HG02798 (cell line): ENCODE data around the gene MAPK7.

Source experiments
- ATAC-seq: cut with Tn5 transposase; IDR thresholded peaks from one replicate; pipeline ENCODE4 v1.9.1; 2021; ENCODE audit warnings: mild to moderate bottlenecking; ENCODE audit not compliant: unreplicated experiment, poor library complexity

The MAPK7 gene

GRCh38 chr17:19377602-19378415 is 489 bp upstream of the MAPK7 start:
- ATAC-seq: peak; percentile 95

- ATAC-seq: no peak
Observed at GRCh38 chr17:19379361-19380065, 1.2 kb downstream of the MAPK7 start.

DNA sequence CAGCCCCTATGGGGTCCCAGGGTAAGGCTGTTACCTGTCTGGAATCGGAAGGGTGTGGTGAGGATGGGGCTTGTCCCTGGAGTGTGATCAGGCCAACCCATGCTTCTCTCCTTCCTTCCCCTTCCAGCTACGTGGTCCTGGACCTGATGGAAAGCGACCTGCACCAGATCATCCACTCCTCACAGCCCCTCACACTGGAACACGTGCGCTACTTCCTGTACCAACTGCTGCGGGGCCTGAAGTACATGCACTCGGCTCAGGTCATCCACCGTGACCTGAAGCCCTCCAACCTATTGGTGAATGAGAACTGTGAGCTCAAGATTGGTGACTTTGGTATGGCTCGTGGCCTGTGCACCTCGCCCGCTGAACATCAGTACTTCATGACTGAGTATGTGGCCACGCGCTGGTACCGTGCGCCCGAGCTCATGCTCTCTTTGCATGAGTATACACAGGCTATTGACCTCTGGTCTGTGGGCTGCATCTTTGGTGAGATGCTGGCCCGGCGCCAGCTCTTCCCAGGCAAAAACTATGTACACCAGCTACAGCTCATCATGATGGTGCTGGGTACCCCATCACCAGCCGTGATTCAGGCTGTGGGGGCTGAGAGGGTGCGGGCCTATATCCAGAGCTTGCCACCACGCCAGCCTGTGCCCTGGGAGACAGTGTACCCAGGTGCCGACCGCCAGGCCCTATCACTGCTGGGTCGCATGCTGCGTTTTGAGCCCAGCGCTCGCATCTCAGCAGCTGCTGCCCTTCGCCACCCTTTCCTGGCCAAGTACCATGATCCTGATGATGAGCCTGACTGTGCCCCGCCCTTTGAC is 2.4 kb downstream of the MAPK7 start:
- ATAC-seq: no peak

- ATAC-seq: no peak
Observed at GRCh38 chr17:19381361-19381740, 3.1 kb downstream of the MAPK7 start.

- no peak for ATAC-seq
Observed at GRCh38 chr17:19381741-19382444, 3.6 kb downstream of the MAPK7 start.

DNA sequence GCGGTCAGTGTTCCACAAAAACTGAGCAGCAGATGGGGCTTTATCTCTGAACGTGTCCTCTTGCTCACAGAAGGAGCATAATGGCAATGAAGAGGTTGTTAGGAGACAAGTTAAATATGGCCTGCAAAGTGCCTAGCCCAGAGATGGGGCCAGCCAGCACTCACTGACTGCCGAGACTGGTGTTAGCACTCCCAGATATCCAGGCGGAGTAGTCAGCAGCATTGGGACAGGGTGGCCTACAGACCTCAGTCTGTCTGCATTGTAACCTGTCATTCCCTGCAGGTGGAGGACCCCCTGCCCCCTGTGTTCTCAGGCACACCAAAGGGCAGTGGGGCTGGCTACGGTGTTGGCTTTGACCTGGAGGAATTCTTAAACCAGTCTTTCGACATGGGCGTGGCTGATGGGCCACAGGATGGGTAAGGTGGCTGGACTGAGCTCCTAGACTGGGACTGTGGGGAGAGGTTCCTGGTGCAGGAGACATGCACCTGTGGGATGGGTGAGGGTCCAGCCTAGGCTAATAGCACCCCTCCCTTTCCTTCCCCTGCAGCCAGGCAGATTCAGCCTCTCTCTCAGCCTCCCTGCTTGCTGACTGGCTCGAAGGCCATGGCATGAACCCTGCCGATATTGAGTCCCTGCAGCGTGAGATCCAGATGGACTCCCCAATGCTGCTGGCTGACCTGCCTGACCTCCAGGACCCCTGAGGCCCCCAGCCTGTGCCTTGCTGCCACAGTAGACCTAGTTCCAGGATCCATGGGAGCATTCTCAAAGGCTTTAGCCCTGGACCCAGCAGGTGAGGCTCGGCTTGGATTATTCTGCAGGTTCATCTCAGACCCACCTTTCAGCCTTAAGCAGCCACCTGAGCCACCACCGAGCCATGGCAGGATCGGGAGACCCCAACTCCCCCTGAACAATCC is 4.5 kb downstream of the MAPK7 start:
- no peak for ATAC-seq

GRCh38 chr17:19383681-19384470 is 5.6 kb downstream of the MAPK7 start:
- ATAC-seq: no peak

DNA sequence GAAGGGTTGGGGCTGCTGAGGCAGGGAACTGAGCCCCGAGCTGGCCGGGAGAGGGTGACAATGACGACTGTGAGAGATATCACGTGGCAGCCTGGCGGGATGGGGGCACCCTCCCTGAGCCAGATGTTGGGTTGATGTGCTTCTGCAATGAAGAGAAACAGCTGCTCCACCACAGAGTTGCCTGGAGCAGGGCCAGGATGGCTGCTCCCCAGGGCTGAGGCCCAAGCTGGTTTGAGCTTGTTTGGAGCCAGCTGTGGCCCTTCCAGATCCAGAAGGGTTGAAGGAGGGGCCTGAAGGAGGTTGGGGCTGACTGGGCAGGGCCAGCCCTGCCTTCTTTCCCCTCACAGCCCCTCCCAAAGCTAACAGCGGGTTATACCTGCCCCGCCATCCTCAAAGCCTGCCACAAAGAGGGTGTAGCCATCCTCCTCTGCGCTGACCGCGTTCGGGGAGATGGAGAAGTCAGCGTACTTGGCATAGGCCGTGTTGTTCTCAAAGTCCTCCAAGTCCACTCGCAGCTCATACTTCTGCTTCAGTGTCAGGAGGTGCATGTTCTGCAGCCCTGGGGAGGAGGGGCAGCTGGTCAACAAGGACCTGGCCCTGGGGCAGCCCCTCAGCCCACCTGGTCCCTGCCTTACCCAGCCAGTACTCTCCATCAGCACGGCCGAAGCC is 6.6 kb downstream of the MAPK7 start:
- ATAC-seq: no peak

GRCh38 chr17:19385521-19385983 is 7.3 kb downstream of the MAPK7 start:
- ATAC-seq: no peak

GRCh38 chr17:19386051-19386929 is 8.0 kb downstream of the MAPK7 start:
- ATAC-seq: no peak

GRCh38 chr17:19386974-19387920 is 8.9 kb downstream of the MAPK7 start, which contains the start of gene MFAP4:
Gene MFAP4 (minus strand): TSS chr17:19387190. CDS start chr17:19387155, 35 bp downstream.
- ATAC-seq: no peak

- ATAC-seq: no peak
Observed at GRCh38 chr17:19387921-19388521, 9.7 kb downstream of the MAPK7 start.

- ATAC-seq: no peak
Observed at GRCh38 chr17:19388791-19389785, 10.8 kb downstream of the MAPK7 start.

DNA sequence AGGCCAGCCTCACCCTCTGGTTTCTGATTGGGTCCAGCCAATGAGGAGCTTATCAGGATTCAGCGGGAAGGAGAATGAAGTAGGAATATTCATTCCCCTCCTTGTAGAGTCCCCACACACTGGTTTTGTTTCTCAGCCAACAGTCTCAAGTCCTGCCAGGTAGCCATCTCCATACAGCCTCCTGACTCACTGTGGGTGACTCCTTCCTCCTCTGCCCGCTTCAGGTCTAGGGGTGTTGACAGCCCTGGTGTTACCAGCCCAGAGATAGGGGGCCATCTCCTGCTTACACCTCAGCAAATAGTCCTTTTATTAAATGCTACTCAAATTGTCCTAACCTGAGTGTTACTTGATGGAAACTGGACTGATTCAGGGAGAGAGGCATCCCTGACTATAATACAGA is 12.7 kb downstream of the MAPK7 start:
- ATAC-seq: no peak
